GM19351 (cell line): Measurements from ENCODE around the gene TNIP1.

Experiments
- ATAC-seq: cut with Tn5 transposase; IDR thresholded peaks from one replicate; pipeline ENCODE4 v1.9.1; 2021; ENCODE audit warnings: mild to moderate bottlenecking, moderate library complexity; ENCODE audit not compliant: unreplicated experiment

TNIP1 gene

DNA sequence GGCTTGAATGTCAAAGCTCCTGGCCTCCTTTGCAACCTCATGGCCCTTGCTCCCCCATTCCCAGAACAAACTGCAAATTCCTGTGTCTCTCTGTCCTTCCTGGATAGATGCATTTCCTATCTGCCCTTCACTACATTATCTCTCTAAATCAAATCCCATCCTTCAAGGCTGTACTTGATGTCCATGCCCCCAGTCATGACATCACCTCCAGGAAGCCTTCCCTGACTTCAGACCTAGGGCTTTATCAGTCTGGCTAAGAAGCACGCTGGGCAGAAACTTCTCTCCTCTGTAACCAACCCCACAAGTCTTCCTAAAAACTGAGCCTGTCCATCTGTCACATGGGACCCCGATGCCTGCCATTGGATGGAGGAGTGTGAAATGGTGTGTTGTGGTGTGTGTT, 25.7 kb upstream of the TNIP1 start:
- ATAC-seq, result no peak

DNA sequence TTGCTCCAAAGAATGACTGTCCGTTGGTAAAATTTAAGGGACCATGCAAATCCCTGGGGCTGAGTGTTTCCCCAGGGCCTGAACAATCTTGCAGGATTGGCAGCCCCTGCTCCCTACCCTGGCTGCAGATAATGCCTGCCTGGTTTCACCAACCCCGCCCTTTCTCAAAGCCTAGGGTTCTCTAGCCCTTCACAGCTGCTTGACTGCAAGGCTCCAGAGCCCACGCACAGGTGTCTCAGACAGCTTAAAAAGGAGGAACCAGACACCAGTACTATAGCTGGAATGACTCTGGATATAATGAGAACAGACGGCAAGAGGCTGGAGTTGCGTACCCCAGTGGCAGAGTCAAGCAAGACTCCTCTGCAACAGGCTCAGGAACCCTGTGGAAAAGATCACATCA, 25.2 kb upstream of the TNIP1 start:
- no peak for ATAC-seq

DNA sequence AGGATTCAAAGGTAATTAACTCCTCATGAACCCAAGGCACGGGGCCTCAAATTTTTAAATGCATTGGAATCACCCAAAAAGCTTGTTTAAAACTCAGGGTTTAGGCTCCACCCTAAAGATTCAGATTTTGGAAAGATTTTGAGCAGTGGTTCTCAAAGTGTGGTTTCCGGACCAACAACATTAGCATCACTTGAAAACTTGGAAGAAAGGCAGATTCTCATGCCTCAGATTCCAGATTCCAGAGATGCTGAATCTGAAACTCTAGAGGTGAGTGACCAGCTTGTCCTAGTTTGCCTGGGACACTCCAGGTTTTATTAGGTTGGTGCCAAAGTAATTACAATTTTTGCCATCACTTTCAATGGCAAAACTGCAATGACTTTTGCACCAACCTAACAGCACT, 24.7 kb upstream of the TNIP1 start:
- ATAC-seq, result no peak

DNA sequence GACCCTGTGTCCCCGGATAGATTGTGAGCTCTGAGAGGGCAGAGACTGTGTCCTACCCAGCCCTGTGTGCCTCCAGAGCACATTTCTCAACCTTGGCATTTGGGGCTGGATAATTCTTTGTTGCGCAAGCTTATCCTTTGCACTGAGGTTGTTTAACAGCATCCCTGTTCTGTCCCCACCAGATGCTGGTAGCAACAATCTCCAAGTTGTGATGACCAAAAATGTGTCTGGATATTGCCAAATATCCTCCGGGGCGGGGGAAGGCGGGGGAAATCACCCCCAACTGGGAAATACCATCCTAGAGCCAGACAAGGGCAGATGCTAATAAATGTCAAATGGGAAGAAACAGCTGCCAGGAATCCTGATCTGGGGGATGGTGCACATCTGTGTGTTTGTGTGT, 24.0 kb upstream of the TNIP1 start:
- no peak for ATAC-seq

DNA sequence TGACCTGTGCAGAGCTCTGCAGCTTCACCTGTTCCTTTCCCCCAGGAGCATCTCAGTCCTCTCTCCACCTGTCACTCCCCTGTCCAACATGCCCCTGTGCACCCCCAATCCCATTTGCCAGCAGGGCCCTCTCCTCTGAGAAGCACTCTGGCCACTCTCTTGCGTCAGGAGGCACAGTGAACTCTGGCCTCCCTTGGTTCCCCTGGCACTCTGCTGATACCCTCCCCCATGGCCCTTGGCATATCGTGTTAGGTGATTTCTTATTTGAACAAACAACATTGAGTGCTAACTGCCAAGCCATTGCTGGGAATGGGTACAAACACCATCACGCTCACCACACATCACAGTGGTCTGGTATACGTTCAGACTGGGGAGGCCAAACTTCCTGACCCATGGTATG, 20.9 kb upstream of the TNIP1 start:
- ATAC-seq, result no peak

DNA sequence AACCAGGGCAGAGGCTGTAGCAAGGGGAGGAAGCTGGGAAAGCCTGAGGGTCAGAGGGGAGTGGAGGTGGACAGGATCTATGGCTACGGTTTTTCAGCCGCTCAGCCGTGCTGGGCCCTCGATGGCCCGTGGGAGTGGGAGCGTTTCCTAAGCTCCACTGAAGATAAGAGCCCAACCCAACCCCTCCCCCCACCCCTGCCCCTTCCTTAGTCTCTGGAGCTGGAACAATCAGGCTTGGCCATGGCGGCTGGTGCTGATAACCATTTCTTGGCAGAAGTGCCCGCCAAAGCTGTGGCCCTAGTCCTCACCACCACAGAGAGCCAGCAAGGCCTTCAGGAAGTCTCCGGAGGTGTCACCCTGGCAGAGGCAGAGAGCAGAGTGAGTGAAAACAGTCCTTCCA, 20.3 kb upstream of the TNIP1 start:
- no peak for ATAC-seq

DNA sequence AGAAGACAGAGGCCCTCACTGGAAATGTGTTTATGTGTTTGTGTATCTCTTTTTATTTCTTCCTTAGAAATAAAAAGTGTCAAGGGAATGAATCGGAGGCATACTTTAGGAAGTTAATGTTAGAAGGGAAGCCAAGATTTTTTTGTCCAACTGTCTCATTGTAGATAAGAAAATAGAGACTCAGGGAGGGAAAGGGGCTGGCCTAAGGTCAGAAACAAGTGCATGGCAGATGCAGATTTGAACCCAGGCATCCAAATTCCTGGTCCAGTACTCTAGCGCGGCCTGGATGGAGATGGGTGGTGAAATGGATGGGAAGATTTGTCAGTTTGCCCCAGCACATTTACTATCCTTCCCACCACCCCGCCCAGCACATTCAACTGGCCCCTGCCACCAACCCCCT, 19.8 kb upstream of the TNIP1 start:
- no peak for ATAC-seq

DNA sequence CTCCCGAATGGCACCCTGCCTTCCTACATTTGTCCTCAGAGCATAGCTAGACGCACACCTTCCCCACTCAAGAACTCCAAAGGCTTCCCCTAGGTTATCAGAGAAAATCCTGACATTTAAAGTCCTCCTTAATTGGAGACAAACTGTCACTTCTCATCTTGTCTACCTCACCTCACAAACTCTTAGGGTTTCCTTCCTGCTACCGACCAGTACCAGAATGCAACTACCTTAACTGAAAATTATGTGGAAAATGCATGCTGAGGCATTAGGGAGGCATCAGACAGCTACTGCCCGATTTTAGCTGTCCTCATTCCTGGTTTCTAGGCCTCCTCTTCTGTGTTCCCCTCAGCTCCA, 17.9 kb upstream of the TNIP1 start:
- ATAC-seq, result no peak

DNA sequence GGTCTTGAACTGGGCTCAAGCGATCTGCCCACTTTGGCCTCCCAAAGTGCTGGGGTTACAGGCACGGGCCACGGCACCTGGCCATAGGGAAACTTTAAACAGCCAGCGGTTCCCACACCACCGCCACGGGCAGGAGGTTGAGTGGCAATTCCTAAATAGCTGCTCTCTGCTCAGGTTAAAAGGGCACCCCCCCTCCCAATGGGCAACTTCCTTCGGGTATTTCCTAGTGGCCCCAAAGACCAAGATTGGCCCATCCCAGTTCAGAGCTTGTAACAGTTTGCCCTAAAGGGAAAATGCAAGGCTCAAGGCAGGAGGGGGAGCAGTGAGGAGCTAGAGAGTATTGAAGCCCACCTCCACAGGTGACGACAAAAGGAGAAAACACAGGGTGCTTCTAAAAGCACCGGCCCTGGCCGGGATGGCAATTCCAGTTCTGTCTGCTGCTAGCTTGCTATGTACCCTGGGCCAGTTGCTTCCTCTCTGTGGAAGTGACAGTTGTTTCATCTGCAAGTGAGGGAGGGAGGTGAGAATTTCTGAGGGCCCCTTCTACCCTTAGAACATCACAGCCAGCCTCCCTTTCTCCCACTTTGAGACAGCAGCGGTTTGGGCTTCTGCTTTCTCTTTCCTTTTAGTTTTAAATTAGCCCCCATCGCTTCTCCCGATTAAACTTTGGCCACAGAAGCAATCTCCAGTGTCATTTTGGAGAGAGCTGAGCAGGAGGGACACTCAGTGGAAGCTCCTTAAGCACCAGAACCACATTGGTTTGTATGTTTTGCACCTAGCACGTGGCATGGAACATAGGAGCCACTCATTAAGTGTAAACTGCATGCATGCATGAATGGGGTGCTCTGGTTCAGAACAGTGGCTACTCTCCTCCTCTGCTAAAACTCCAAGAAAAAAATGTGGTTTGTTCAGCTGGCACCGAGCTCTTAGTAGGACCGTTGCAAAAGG, 17.3 kb upstream of the TNIP1 start:
- peak; percentile 64 for ATAC-seq

DNA sequence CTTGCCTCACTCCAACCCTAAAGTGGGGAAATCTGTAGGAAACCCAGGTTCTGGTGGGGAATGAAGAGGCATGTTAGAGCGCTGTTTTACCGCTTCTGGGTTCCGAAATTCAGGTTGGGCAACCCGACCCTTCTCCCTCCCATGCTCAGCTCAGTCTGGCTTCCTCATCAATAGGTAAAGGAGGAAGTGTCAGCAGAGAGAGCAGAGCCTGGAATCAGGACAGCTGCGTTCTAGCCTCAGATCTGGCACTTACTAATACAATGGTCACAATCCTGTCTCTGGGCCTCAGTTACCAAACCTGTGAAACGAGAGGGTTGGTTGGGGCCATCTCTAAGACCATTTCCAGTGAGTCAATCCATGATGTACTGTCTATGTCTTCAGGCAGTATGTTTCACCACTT, 16.2 kb upstream of the TNIP1 start:
- ATAC-seq, result no peak

DNA sequence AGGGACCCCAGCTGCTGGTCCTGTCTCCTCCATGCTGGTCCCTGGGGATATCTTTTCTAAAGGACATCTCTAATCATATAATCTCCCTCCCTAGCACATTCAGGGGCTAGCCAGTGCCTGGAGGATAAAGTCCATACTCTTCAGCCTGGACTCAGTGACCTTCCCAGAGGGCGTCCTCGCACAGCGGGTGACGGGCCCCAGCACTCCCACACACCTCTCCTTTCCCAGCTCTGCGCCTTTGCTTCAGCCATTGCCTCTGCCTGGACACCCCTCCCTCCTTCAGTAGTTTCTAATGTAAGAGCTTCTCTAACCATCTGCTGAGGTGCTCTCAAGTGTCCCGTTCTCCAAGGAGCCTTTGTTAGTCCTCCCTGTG, 15.2 kb upstream of the TNIP1 start:
- no peak for ATAC-seq

DNA sequence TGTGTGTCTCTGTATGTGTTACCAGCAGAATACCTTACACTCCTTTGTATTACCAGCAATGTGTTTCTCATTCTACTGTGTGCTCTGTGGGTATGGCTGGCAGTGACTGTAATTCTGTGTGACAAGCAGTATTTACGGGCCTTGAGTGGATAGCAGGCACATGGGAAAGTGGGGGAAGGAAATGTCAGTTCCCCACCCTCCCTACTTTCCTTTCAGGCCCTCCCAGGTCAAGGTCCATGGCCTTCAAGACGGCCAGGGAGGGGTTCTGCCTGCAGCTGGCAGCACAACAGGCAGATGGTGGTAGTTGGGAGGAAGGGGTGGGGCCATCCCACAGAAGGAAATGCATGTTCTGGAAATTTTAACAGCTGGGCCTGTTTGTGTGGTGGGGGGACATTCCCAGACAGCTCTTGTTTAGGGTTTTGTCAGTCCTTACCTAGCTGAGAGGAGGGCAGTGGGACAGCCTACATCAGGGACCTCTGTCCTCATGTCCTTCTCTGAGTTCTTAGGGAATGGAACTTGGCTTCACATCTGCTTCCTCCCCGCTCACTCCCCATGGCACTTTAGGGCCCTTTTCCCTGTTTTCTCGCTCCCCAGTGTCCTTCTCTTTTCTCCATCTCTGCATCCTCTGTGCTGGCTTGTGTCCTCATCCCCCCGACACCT, 14.6 kb upstream of the TNIP1 start:
- no peak for ATAC-seq

DNA sequence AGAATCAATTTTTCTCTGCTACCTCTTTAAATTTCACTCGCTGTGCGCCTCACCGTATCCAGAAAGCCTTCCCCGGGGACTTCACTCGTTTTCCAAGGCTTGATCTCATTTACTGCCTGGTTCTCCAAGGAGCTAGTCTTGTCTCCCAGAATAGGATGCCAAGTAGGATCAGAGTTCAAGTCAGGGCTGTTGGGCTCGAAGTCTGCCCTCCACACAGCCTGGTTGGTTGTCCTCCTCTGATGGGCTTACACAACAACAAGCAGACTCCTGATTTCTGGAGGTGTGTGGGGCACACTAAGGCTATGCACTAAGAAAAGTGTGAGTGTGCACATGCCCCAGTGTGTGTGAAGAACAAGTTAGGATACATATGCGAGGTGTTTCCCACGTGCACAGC, 14.0 kb upstream of the TNIP1 start:
- ATAC-seq, result no peak

DNA sequence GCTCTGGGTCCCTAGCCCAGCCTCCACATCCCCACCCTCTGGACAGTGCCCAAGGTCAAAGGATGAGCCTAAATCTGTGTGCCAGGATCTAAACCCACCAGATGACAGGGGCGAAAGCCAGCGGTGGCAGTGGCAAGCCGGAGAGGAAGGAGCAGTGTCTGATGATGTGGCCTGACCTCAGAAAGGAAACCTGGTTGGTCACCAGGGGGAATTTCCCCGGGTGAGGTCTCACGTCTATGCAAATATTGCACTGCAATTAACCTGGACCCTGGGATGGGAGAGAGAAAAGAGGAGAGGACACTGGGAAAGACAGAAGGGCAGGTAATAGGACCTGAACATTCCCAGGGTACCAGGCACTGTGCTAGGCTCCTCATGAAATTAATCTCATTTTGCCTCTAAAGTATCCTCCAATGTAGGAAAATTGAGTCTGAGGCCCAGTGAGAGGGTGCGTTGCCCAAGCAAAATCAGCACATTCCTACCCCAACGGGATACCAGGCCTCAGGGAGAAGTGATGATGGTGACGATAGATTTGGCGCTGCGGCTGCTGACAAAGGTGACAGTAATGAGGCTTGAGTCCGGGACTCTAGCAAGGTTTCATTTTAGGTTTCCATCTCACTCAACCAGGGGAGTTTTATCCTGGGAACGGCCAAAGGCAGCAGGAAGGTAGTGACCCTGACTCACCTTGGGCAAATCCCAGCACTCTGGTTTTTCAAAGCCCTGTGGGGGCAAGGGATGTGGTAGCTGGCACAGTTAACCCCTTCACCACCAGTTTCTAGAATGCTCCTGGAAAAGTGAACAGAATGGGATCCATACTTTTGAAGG, 13.4 kb upstream of the TNIP1 start:
- ATAC-seq, result peak; percentile 76

DNA sequence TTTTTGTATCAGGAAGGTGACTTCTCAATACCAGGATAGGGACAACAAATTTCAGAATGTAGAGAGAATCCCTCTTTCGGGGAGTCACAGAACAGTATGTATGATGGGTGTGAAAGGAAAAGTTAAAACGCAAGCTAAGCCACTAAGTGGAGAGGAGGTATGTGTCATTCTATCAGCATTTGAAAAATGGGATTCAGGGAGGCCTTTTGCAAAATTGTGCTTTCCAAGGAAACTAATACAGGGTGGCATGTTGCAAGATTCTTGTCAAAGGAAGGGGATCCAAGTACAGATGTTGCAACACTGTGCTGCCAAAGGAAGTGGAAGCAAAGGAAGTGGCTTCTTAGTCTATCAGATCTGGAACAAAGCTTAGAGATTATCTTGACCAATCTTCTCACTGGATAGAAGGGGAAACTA, 12.6 kb upstream of the TNIP1 start:
- ATAC-seq, result no peak

DNA sequence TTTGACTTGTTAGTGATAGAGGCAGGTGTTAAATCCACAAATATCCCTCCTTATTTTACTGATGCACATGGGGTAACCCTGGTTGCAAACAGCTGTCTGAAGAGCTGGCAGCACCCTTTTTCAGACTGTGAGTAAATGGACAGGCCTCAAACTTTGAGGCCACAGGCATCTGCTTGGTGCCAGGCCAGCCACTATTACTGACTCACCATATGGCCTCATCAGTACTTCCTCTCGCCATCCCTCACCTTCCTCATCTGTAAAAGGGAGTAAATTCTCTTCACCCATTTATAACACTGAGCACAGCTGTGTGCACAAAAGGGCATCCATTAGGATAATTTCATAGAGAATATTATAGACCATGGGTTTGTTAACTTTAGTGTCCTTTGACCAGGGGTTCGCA, 11.9 kb upstream of the TNIP1 start:
- ATAC-seq, result no peak

DNA sequence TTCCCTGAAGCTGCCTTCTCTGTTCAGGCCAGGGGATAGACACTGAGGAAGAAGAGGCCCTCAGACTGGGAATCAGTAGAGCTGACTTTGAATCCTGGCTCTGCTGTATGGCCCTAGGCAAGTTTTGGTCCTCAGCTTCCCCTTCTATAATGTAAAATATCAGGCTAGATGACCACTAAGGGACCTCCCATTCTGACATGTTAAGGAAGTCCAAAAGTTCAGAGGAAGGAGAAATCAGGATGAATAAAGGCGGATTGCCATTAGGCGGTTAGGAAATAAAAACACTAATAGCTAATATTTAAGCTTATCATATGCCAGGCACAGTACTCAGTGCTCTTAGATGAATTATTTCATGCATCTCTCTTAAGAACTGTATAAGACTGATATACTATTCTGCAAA, 8.9 kb upstream of the TNIP1 start:
- ATAC-seq, result no peak

DNA sequence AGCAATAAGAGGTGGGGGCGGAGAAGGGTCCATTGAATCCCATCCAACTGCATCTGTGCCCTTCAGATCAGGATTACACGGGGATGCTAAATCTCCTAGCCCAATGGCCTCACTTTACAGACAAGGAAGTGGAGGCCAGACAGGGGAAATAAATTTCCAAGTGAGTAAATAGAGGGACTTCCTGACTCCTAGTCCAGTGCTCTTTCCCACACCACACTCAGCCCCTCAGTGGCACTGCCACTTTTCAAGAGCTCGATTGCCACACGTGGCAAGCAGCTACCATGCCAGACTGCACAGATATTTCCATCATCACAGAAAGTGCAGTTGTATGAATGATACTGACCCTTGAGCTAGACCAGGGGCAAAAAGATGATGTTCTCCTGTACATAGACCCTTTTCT, 8.2 kb upstream of the TNIP1 start:
- no peak for ATAC-seq

DNA sequence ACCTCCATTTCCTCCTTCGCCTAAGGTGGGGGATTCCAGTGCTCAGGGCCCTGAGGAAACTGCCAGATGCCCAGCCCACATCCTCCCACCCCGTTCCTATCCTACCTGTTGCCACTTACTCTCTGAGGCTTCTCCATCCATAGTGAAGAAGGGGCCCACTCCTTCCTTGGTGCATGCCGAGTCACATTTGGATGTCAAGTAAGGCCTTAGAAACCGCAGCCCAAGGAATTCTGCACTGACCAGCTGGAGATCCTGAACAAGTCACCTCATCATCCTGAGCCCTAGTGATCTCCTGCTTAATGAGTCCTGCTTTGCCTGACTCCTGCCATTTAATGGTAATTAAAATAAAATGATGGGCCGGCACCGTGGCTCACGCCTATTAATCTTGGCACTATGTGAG, 6.7 kb upstream of the TNIP1 start:
- no peak for ATAC-seq

DNA sequence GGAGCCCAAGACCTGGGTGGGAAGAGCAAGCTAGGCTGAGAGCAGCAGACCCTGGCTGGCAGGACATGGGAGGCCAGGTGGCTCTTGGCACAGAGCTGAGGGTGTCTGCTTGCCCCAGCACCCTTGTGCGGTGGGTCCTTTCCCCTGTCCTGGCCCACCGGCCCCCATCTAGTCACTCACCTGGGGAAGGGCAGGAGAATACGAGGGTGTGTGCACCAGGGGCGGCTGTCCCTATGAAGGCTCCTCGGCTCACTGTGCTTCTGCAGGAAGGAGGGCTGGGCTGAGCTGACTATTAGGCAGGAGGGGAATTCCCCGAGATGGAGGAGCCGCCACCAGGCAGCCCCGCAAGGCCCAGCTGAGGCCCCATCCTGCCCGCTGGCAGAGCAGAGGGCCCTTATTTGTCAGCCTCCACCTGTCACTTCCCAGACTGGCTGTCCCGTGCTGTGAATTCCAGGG, 6.1 kb upstream of the TNIP1 start:
- peak; percentile 77 for ATAC-seq

DNA sequence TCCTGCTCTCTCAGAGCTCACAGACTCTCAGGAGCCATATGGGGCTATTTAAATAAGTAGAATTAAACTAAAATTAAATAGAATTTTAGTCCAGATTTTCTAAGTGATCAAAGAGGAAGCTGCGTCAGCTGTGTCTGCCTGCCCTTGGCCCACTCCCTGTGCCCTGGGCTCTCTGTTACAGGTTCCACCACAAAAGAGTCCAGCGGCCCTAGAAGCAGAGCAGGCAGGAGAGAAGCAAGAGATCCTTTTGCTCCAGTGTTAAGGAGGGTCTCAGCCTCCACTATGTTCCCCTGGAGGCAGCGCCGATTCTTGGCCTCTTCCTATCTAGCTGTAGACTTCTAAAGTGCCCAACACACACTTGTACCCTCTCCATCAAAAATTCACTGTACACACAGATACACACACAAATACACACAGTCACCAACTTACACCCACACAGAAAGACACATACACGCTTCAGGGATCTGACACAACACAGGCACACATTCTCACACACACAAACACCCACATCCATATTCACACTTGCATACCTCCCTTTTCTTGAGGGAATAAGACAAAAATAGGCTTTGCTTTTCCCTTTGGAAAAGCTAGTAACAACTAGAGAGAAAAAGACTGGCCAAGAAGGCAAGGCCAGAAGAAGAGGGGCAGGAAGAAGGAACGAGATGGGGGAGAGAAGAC, 5.5 kb upstream of the TNIP1 start:
- ATAC-seq, result no peak
